AG04449 (cell line): ENCODE measurements around the gene TIMMDC1.

Experiments used
- CTCF ChIA-PET: fragments of 350-600 bp; formaldehyde crosslinking; extraction: SDS; loops from one replicate; lab custom pipeline; 2021; ENCODE audit warnings: antibody characterized with exemption; lab: Yijun Ruan, JAX
- POLR2A ChIA-PET: fragments of 400-600, 350-600 bp; formaldehyde crosslinking; extraction: SDS; loops from one replicate; lab custom pipeline; 2020; ENCODE audit warnings: antibody characterized with exemption, inconsistent platforms; lab: Yijun Ruan, JAX
- DNase-seq: peaks from one replicate; pipeline ENCODE4 v3.0.0-alpha.2; 2010; ENCODE audit warnings: low read depth, low spot score
- H3K4me3 ChIP-seq: 2 replicates; pipeline ENCODE4 v1.5.1; 2011; ENCODE audit warnings: low read depth, mild to moderate bottlenecking, control low read depth, low read length
- CTCF ChIP-seq: IDR thresholded peaks from one replicate; pipeline ENCODE4 v1.5.1; 2011; ENCODE audit warnings: mild to moderate bottlenecking, moderate library complexity, low read length, control low read depth, inconsistent platforms; ENCODE audit not compliant: insufficient read depth; ENCODE audit errors: missing control alignments

The TIMMDC1 gene

DNA sequence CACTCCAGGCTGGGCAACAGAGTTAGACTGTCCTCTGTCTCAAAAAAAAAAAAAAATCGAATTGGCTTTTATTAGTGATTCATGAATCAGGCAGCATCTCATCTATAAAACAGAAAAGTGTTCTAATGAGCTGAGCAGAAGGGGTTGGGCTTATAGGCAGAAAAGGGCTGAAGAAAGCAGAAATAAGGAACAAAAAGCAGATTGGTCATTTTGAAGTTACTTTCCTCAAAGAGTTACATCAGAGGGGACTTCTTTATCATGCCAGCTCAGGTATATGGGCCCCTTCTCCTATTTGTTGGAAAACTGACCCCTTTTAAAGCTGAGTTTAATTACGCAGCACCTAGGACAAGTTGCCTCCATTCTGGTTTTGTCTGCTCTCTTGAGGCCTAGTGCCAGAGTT, 30.3 kb upstream of the TIMMDC1 start:
- ChIA-PET POLR2A (no interaction called here), CTCF (interaction anchor here (0.6 to 3.8 kb wide), 2 partner anchors 210 to 213 kb away, joined by 3 to 16 read pairs; no protein-coding TSS in a partner anchor)
- DNase-seq, result no peak
- H3K4me3 ChIP-seq, result no peak overlapping the region; the same call in 1 of the 2 replicates
- no peak for TF ChIP-seq CTCF

DNA sequence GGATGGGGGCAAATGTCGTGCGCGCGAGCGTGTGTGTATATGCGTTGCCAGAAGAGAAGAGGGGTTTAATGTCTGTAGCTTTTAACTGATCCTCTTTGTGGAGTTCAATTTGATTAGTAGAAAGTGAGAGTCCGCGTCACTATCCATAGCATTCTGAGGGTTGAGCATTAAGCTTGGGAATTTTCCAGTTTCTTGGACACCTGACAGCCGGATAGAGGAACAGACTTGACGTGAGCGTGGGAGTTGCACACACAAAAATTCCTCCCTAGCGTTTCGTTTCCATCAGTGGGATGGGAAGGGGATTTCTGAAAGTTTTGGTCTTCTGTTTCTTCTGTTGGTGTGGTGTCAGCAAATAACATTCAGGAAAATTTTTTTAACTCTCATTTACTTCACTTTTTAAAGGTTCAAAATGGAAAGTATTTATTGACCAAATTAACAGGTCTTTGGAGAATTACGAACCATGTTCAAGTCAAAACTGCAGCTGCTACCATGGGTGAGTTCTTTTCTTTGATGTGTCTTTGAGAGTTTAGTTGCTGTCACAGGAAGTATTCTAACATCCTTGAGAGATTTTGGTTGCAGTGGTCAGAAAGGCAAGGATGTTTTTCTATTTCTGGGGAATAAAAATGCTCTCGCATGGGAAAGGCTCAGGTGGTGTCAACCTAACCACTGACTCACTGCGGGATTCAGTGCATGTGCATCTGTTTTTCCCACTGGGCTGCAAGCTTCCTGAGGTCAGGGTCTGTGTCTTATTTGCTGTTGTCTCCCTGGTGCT, 28.7 kb upstream of the TIMMDC1 start:
- no peak for DNase-seq
- no peak for TF ChIP-seq CTCF
- POLR2A ChIA-PET, result interaction anchor here (0.5 to 1.5 kb wide), 3 partner anchors 25 to 41 kb away, joined by 3 to 4 read pairs (median 3); partner anchors contain the start of gene TIMMDC1
- H3K4me3 ChIP-seq, result peak overlapping the region; percentile 90
- CTCF ChIA-PET, result interaction anchor here (0.8 to 3.8 kb wide), 6 partner anchors 8 to 216 kb away, joined by 3 to 16 read pairs (median 4); no protein-coding TSS in a partner anchor

DNA sequence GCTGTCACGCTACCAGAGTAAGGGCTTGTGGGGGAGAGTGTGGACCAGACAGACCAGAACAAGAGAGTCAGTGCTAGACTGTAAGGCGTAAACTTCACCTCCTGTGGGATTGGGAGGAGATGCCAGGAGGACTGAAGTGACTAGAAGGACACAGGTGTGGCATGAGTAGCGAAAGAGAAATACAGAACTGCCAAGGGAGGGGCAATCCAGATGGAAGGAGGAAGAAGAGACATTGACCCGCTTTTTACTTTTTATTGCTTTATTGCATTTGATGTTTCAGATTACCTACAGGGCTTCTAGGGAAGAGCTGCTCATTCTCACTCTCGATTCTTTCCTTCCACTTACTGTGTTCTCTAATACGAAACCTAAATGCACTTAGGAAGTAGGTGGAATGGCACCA, 27.5 kb upstream of the TIMMDC1 start:
- DNase-seq, result no peak
- CTCF ChIA-PET, result interaction anchor here (2.0 to 3.8 kb wide), 2 partner anchors 10 to 211 kb away, joined by 8 to 16 read pairs; no protein-coding TSS in a partner anchor
- POLR2A ChIA-PET, result interaction anchor here (1.1 kb wide), 1 partner anchor 28 kb away, joined by 4 read pairs; the partner anchor contains the start of gene TIMMDC1
- no peak for TF ChIP-seq CTCF
- no peak overlapping the region for H3K4me3 ChIP-seq

DNA sequence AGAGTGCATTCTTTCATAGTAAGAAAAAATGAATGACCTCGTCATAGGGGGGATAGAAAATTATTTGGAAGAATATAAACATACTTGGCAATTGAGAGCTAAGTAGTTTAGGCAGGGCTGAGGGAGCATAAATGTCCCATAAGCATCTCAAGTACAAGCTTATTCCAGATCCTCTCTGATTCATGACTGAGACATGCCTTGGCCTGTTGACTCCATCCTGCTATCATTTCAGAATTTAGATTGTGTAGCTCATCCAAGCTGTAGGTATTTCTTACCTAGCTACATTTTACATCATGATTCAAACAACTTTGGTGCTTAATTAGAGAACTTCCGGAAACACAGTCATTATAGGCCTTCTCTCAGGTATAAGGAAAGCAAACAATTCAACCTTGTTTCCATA, 17.3 kb upstream of the TIMMDC1 start:
- CTCF ChIA-PET, result interaction anchor here (0.8 to 2.0 kb wide), 3 partner anchors 9 to 200 kb away, joined by 3 to 8 read pairs (median 6); no protein-coding TSS in a partner anchor

GRCh38 chr3:119483101-119483500, 15.2 kb upstream of the TIMMDC1 start:
- CTCF ChIA-PET, result interaction anchor here (2.0 kb wide), 1 partner anchor 198 kb away, joined by 6 read pairs; no protein-coding TSS in a partner anchor
- POLR2A ChIA-PET, result no interaction called here
- TF ChIP-seq CTCF, result no peak
- no peak overlapping the region for H3K4me3 ChIP-seq
- no peak for DNase-seq

More for the DNA sequence above, 17.3 kb upstream of the TIMMDC1 start:
- no peak for TF ChIP-seq CTCF
- peak; percentile 26 for DNase-seq
- H3K4me3 ChIP-seq, result no peak overlapping the region
- POLR2A ChIA-PET, result no interaction called here

- no peak overlapping the region for H3K4me3 ChIP-seq
- POLR2A ChIA-PET, result no interaction called here
- no peak for DNase-seq
- CTCF ChIA-PET, result interaction anchor here (1.1 to 1.4 kb wide), 2 partner anchors 22 to 196 kb away, joined by 3 to 9 read pairs; no protein-coding TSS in a partner anchor
- TF ChIP-seq CTCF, result no peak
These were observed 12.8 kb upstream of the TIMMDC1 start for GRCh38 chr3:119485563-119485962.
